ENCODE measurements around the gene TNFRSF17. TPM values are rescaled to one million over a fixed set of nuclear protein-coding genes. Genes with fewer than 3 reads are reported as not detected.

TNFRSF17 gene
- total RNA-seq, 1 donor, result 0.21 TPM

DNA sequence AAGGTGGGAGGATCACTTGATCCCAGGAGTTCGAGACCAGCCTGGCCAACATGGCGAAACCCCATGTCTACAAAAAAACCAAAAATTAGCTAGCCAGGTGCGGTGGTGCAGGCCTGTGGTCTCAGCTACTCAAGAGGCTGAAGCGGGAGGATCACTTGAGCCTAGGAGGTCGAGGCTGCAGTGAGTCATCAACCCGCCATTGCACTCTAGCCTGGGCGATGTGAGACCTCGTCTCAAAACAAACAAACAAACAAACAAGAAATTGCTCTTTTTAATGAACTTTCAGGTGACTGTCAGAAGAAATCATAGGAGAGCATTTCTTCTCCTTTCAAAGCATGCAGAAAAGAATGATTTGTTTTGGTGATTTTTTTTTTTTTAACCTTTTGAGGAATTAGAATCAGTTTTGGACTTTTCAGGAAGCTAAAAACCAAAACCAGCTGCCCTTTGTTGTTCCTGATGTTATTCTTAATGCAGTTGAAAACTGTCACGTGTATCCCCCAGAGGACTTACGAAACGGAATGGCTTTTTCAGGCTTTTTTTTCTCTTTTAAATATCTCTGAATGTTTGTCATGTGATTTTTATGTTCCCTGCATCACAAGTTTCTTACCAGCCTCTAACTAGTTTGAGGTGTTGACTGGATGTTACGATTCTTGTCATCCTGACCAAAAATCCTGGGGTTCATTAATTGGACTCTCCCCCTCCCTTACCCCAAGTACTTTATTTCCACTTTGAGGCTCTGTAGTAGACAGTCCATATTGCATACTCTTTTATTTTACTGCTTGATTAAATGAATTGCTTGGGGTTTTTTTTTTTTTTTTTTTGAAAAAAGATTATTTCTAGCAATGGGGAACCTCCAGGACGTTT, 45.6 kb downstream of the TNFRSF17 start:
- H3K4me1 ChIP-seq (ENCODE audit: insufficient read depth, low read length), result peaks cover 27% of the 10 kb centered on the region
- no peaks in the 10 kb centered on the region for H3K27me3 ChIP-seq (ENCODE audit: insufficient read depth, low read length)
- no peaks in the 10 kb centered on the region for H3K9me3 ChIP-seq (ENCODE audit: low read depth, low read length)
- no peak overlapping the region for H3K4me3 ChIP-seq (ENCODE audit: low read length)

DNA sequence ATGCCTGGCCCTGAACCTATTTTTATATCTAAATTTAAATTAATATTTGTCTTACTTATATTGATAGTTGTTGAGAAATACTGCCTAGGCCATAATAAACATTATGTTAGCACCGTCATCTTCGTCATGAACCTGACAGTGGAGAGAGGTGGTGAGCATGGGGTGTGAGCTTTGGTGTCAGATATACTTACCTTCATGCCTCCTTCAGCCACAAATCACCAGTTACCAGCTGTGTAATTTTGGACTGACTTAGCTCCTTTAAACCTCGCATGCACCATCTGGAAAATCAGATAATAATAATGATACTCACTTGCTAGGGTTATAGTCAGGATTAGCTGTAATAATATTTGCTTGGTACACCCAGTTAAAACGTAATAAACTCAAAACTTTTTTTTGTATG, 46.6 kb downstream of the TNFRSF17 start:
- Histone ChIP-seq H3K4me1 (ENCODE audit: insufficient read depth, low read length) (peaks cover 31% of the 10 kb centered on the region), H3K4me3 (ENCODE audit: low read length) (no peak overlapping the region), H3K27me3 (ENCODE audit: insufficient read depth, low read length) (no peaks in the 10 kb centered on the region), H3K9me3 (ENCODE audit: low read depth, low read length) (no peaks in the 10 kb centered on the region)

DNA sequence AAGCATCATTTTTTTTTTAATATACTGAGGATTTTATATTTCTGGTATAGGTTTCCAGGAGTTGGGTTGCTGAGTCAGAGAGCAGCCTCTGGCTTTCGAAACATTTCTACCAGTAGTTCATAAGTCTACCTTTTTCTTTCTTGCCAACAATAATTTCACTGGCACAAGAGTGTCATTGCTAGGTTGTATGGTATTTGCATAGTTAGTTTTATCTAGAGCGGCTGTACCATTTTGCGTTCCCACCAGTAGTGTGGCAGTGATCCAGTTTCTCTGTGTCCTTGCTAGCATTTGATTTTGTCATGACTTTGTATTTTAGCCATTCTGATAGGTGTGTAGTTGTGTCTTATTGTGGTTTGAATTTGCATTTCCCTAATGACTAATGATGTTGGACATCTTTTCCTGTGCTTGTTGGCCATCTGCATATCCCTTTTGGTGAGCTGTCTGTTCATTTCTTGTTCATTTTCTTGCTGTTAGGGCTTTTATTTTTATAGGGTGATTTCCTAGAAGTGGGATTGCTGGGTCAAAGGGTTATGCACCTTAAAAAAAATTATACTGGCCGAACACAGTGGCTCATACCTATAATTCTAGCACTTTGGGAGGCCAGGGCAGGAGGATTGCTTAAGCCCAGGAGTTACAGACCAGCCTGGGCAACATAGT, 51.4 kb downstream of the TNFRSF17 start:
- Histone ChIP-seq H3K9me3 (ENCODE audit: low read depth, low read length) (no peaks in the 10 kb centered on the region), H3K4me3 (ENCODE audit: low read length) (no peak overlapping the region), H3K27me3 (ENCODE audit: insufficient read depth, low read length) (no peaks in the 10 kb centered on the region), H3K4me1 (ENCODE audit: insufficient read depth, low read length) (peaks cover 17% of the 10 kb centered on the region)

DNA sequence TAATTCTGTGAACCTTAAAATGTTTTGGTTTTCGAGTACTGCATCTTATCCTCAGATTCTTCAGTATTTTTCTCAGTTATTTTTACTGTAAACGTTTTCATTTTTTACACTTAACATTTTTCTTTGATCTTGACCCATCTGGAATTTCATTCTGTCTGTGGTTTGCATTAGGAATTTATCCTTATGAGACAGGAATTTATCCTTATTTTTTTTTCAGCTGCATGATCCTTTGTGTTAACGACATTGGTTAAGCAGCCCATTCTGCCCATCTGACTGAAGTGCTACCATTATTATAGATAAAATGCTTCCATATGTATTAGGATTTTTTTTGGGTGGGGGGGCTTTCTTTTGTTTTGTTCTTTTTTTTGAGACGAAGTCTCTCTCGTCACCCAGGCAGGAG, 52.5 kb downstream of the TNFRSF17 start:
- H3K27me3 ChIP-seq (ENCODE audit: insufficient read depth, low read length), result no peaks in the 10 kb centered on the region
- H3K4me1 ChIP-seq (ENCODE audit: insufficient read depth, low read length), result peaks cover 19% of the 10 kb centered on the region
- H3K9me3 ChIP-seq (ENCODE audit: low read depth, low read length), result no peaks in the 10 kb centered on the region

More for the DNA sequence above, 52.5 kb downstream of the TNFRSF17 start:
- H3K4me3 ChIP-seq (ENCODE audit: low read length), result no peak overlapping the region

Other genes with a start within 250 kb of the TNFRSF17 start
- 75.8 TPM for gene TXNDC11, start 222.4 kb upstream of the TNFRSF17 start, total RNA-seq
- 107 TPM for gene ZC3H7A, start 168.0 kb upstream of the TNFRSF17 start, total RNA-seq
- 239 TPM for gene RSL1D1, start 113.7 kb upstream of the TNFRSF17 start, total RNA-seq
- 117 TPM for gene GSPT1, start 49.3 kb upstream of the TNFRSF17 start, total RNA-seq
- gene NPIPB2, start 23.2 kb upstream of the TNFRSF17 start, total RNA-seq, result 6.0 TPM
- 35.9 TPM for gene SNX29, start 11.5 kb downstream of the TNFRSF17 start, total RNA-seq

Data from mononuclear cell (primary cell).